ENCODE measurements around the gene NKX2-8.

Gene NKX2-8

GRCh38 chr14:36618641-36619040 lies 36.2 kb upstream of the NKX2-8 start:
- TF ChIP-seq, protein P1, sequence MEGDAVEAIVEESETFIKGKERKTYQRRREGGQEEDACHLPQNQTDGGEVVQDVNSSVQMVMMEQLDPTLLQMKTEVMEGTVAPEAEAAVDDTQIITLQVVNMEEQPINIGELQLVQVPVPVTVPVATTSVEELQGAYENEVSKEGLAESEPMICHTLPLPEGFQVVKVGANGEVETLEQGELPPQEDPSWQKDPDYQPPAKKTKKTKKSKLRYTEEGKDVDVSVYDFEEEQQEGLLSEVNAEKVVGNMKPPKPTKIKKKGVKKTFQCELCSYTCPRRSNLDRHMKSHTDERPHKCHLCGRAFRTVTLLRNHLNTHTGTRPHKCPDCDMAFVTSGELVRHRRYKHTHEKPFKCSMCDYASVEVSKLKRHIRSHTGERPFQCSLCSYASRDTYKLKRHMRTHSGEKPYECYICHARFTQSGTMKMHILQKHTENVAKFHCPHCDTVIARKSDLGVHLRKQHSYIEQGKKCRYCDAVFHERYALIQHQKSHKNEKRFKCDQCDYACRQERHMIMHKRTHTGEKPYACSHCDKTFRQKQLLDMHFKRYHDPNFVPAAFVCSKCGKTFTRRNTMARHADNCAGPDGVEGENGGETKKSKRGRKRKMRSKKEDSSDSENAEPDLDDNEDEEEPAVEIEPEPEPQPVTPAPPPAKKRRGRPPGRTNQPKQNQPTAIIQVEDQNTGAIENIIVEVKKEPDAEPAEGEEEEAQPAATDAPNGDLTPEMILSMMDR (conservative IDR thresholded peaks at IDR 0.05), result no peak
- no peak overlapping the region for H3K27ac ChIP-seq

DNA sequence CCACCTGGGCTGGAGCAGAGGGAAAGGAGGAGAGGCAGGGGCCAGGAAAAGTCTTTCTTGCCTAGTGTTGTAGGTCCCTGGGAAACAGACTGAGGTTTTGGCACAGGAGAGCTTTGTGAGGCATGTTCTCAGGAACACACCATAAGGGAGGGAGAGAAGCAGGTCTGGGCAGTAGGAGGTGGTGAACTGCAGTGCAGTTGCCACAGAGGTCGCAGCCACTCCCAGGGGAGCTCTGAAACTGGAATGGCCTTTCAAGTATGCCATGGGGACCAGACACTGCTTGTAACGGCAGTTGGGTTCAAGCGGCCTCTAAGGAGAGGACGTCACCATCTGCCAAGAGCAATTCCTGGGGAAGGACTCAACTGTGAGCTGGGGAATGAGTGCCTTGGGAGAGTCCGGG lies 35.4 kb upstream of the NKX2-8 start:
- TF ChIP-seq, protein P1 (conservative IDR thresholded peaks at IDR 0.05), result no peak

DNA sequence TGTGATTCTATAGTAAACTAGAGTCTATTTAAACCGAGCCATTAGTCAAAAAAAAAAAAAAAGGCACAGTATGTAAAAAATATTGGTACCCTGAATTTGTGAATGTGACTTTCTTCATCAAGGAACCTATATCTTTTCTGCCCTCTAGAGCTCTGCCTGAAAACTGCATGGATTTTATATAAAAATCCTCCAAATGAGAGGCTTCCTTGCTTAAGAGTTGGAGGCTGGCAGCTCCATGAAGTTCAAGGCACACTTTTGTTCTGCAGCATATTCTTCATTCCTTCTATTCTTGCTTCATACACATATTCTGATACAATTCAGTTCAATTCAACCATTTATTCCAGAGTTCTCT lies 23.1 kb upstream of the NKX2-8 start:
- TF ChIP-seq, protein P1 (conservative IDR thresholded peaks at IDR 0.05), result no peak
- H3K27ac ChIP-seq, result no peak overlapping the region

More for the DNA sequence above, 35.4 kb upstream of the NKX2-8 start:
- H3K27ac ChIP-seq, result no peak overlapping the region

DNA sequence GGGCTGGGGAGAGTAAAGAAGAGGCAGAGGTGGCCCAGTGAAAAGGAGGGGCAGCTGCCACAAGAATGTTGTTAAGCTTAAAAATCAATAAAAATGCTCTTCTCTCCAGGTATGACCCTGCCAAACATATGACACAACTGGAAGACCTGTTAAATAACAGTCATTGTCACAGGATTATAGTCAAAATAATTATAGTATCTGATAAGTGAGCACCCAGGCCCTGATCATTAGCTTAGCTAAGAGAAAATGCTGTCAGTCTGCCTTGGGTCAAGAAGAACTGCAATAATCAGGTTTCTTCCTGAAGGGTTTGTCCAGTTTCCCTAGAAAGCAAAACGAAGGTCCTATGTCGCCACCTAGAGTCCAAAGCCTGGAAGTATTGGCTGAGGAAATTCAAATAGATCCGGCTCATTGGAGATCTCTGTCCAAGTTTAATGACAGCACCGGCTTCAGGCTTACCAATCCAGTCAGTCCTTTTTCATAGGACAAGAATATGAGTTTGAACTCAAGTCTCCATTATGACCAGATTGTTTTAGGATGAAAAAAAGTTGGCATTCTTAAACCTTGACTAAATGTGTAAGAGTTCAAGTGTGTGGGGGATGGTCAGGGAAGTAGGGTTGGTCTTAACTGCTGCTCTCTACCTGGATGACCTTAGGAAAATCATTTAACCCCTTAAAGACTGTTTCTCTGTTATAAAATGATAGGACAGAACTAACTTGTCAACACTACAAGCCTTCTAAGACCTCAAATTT lies 22.5 kb upstream of the NKX2-8 start:
- TF ChIP-seq, protein P1 (conservative IDR thresholded peaks at IDR 0.05), result peak; percentile 84
- H3K27ac ChIP-seq, result no peak overlapping the region

- TF ChIP-seq, protein P1 (conservative IDR thresholded peaks at IDR 0.05), result no peak
- no peak overlapping the region for H3K27ac ChIP-seq
These were observed 18.0 kb upstream of the NKX2-8 start for GRCh38 chr14:36600431-36600830.

- H3K27ac ChIP-seq, result no peak overlapping the region
- TF ChIP-seq, protein P1 (conservative IDR thresholded peaks at IDR 0.05), result no peak
These were observed 9.1 kb upstream of the NKX2-8 start for GRCh38 chr14:36591482-36591881.

DNA sequence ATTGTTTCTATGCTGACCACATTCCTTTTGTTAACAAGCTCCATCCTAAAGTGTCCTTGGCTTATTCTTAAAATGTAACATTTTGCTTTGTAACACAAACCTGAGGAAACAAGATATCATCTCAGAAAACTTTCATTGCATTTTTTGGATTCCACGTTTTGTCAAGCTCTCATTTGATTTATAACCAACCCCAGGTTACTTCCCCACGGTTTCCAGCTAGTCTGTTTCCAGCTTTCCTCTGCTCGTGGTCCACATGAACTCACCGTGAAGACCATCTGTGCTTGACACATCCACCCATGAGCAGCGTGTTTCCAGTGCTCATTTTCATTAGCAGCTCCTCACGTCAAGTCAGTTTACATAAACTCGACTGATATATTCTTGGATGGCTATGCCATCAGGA lies 6.4 kb upstream of the NKX2-8 start:
- TF ChIP-seq, protein P1 (conservative IDR thresholded peaks at IDR 0.05), result no peak

More for the DNA sequence above, 6.4 kb upstream of the NKX2-8 start:
- H3K27ac ChIP-seq, result no peak overlapping the region

Measured in VCaP (cell line).